Measurements from ENCODE around the gene SUGCT. TPM values are rescaled to one million over a fixed set of nuclear protein-coding genes. Genes with fewer than 3 reads are reported as not detected.

Gene SUGCT
- total RNA-seq, 2 donors from 2014 or later, result 3.3 to 15.2 TPM

GRCh38 chr7:40297741-40298311 lies 163.0 kb downstream of the SUGCT start:
- Histone ChIP-seq H3K36me3 (no peaks in the 10 kb centered on the region), H3K27ac (no peak overlapping the region), H3K27me3 (replicated peaks; ENCODE audit: insufficient read depth) (no peaks in the 10 kb centered on the region), H3K9me3 (no peaks in the 10 kb centered on the region), H3K4me1 (ENCODE audit: control insufficient read depth in 1 of 2, low read depth in 2 of 2) (peaks cover 9 to 10% of the 10 kb centered on the region in 2 donors), H3K4me3 (no peak overlapping the region)
- TF ChIP-seq CTCF (IDR thresholded peaks at IDR 0.05), result no peak
- DNase-seq (ENCODE audit: low spot score) (no peak), ATAC-seq (ENCODE audit: insufficient number of reproducible peaks, low FRiP score, low read depth) (no peak)

DNA sequence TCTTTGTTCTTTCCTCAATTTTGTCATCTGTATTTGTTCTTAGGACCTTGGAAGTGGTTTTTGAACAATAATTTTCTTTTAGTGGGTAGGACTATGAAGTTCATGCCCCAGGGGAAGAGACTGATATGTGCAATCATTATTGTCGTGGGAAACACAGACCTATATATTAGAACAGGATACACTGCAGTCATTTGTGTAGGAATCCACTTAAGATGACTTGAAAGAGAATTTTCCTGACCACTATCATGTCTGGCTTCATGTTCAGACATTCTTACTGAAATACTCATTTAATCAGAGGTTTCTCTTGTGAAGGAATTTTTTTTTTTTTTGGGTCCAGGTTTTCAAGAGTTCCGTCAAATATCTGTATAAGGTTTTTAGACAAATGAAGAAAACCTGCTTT lies 163.6 kb downstream of the SUGCT start:
- Histone ChIP-seq H3K4me1 (ENCODE audit: control insufficient read depth in 1 of 2, low read depth in 2 of 2) (peaks cover 9 to 10% of the 10 kb centered on the region in 2 donors), H3K36me3 (no peaks in the 10 kb centered on the region), H3K9me3 (no peaks in the 10 kb centered on the region), H3K27ac (no peak overlapping the region), H3K27me3 (replicated peaks; ENCODE audit: insufficient read depth) (no peaks in the 10 kb centered on the region), H3K4me3 (no peak overlapping the region)
- TF ChIP-seq CTCF (IDR thresholded peaks at IDR 0.05), result no peak
- ATAC-seq (ENCODE audit: insufficient number of reproducible peaks, low FRiP score, low read depth) (no peak), DNase-seq (ENCODE audit: low spot score) (no peak)

DNA sequence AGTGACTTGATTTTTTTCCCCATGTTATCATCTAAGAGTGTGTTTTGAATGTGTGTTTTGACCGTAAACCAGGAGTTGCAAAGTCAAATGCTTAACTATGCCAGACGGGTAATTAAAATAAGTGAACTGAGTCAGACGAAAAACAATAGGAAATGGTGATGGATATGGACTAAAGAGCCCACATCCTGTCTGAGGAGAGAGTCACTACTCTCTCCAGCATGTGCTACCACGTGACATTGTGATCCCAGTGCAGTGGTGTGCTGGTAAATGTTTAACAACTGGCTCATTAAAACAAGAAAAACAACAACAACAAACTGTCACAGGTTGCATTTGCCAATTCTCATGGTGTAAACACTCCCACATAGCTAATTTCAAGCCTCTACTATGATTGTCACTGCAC lies 164.3 kb downstream of the SUGCT start:
- DNase-seq (ENCODE audit: low spot score) (no peak), ATAC-seq (ENCODE audit: insufficient number of reproducible peaks, low FRiP score, low read depth) (no peak)
- Histone ChIP-seq H3K4me1 (ENCODE audit: control insufficient read depth in 1 of 2, low read depth in 2 of 2) (peaks cover 9 to 10% of the 10 kb centered on the region in 2 donors), H3K27me3 (replicated peaks; ENCODE audit: insufficient read depth) (no peaks in the 10 kb centered on the region), H3K4me3 (no peak overlapping the region), H3K9me3 (no peaks in the 10 kb centered on the region), H3K36me3 (no peaks in the 10 kb centered on the region), H3K27ac (no peak overlapping the region)
- TF ChIP-seq CTCF (IDR thresholded peaks at IDR 0.05), result no peak

GRCh38 chr7:40300146-40300670 lies 165.4 kb downstream of the SUGCT start:
- Histone ChIP-seq H3K36me3 (no peaks in the 10 kb centered on the region), H3K27ac (no peak overlapping the region), H3K27me3 (replicated peaks; ENCODE audit: insufficient read depth) (no peaks in the 10 kb centered on the region), H3K4me1 (ENCODE audit: control insufficient read depth in 1 of 2, low read depth in 2 of 2) (peaks cover 9 to 10% of the 10 kb centered on the region in 2 donors), H3K4me3 (no peak overlapping the region), H3K9me3 (no peaks in the 10 kb centered on the region)
- ATAC-seq (ENCODE audit: insufficient number of reproducible peaks, low FRiP score, low read depth), result no peak
- TF ChIP-seq CTCF (IDR thresholded peaks at IDR 0.05), result no peak
- no peak for DNase-seq (ENCODE audit: low spot score)

DNA sequence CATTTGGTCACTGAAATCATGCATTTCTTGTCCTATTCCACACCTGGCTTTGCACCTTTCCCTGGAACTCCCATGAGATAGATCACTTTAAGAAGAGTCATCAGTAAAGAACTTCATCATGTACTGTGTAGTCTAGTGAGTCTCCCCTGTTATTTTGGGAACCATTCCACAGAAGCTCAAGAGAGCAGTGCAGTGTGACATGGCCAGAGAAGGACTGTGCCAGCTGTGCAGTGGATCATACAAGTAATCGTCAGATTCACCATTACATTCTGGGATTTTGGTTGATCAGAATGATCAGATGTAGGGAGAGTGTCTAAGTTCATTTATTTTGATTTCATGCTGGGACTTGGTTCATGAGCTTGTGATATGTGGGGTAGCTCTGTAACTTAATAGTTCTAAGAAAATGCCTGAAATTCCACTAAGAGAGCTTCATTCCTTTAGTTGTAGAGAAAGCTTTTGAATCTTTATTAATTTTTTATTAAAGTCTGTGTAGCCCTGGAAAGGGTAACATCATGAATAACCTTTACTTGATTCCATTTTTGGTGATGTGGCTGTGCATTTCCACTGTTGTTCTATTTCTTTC lies 166.8 kb downstream of the SUGCT start:
- ATAC-seq (ENCODE audit: insufficient number of reproducible peaks, low FRiP score, low read depth) (no peak), DNase-seq (ENCODE audit: low spot score) (no peak)
- H3K4me3 ChIP-seq, result no peak overlapping the region
- H3K9me3 ChIP-seq, result no peaks in the 10 kb centered on the region
- no peak overlapping the region for H3K27ac ChIP-seq
- H3K36me3 ChIP-seq, result no peaks in the 10 kb centered on the region
- no peak for TF ChIP-seq CTCF (IDR thresholded peaks at IDR 0.05)
- peaks cover 10 to 17% of the 10 kb centered on the region in 2 donors for H3K4me1 ChIP-seq (ENCODE audit: control insufficient read depth in 1 of 2, low read depth in 2 of 2)
- H3K27me3 ChIP-seq (replicated peaks; ENCODE audit: insufficient read depth), result no peaks in the 10 kb centered on the region

Measured in thoracic aorta (tissue), 2 donors.